Measurements from ENCODE around the gene SLC30A10.

DNA sequence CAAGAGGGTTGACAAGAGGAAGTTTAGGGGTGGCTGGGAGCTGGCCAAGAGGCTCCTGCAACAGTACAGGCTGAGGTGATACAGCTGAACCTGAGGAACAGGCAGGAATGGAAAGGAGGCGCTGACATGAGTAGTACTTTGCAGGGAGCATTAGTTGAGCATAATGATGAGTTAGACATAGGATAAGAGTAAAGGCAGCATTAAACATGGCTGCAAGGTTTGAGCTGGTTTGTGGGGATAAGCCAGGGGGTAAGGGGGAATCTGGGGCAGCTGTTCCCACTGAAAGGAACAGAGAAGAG is 20.6 kb downstream of the SLC30A10 start:
- TF ChIP-seq CTCF (optimal IDR thresholded peaks at IDR 0.05 in 1 of 3, IDR thresholded peaks at IDR 0.05 in 1 of 3, conservative IDR thresholded peaks at IDR 0.05 in 1 of 3; ENCODE audit: extremely low read depth in 1 of 3, insufficient read depth in 2 of 3, low read length in 3 of 3): no peak
- no peak for TF ChIP-seq EZH2 (IDR thresholded peaks at IDR 0.05; ENCODE audit: low read length)

All from keratinocyte (primary cell).